H1 (cell line): ENCODE measurements around the gene ZNF225. TPM values are rescaled to one million over a fixed set of nuclear protein-coding genes. Genes with fewer than 3 reads are reported as not detected.

Source experiments
- CTCF ChIA-PET: fragments of 300-600 bp; sonication (Branson Sonifier 250); formaldehyde crosslinking; loops from one replicate; lab custom pipeline; 2021; ENCODE audit not compliant: partially characterized antibody; lab: Charles Lee
- POLR2A ChIA-PET: fragments of 300-600 bp; sonication (Branson Sonifier 250); formaldehyde crosslinking; loops from one replicate; lab custom pipeline; 2021; ENCODE audit warnings: inconsistent platforms; ENCODE audit not compliant: partially characterized antibody; lab: Charles Lee
- DNase-seq, 2 experiments: peaks; one replicate each; pipeline versions ENCODE4 v3.0.0 to v3.0.0-alpha.2; 2010 to 2022; ENCODE audit warnings: low spot score in 2 of 2, low read depth in 1 of 2, mixed read lengths in 1 of 2
- FAIRE-seq: peaks from 2 replicates; lab custom pipeline; 2011; peaks lifted over from hg19 to GRCh38; lab: Jason Lieb, UNC
- H2AFZ ChIP-seq: 2 replicates; pipeline ENCODE4 v1.8.1; 2012; ENCODE audit warnings: low read length, inconsistent platforms
- H2AK5ac ChIP-seq: 2 replicates; pipeline ENCODE4 v1.6.1; 2013; ENCODE audit warnings: low read depth, low read length
- H2BK120ac ChIP-seq: replicated peaks from 2 replicates; pipeline ENCODE3; 2013; ENCODE audit warnings: low read depth, low read length, inconsistent platforms
- H2BK12ac ChIP-seq: 2 replicates; pipeline ENCODE4 v1.6.1; 2013; ENCODE audit warnings: low read depth, low read length
- H2BK15ac ChIP-seq: 2 replicates; pipeline ENCODE4 v1.6.1; 2013; ENCODE audit warnings: low read length
- H2BK20ac ChIP-seq: 2 replicates; pipeline ENCODE4 v1.6.1; 2013; ENCODE audit warnings: low read length
- H2BK5ac ChIP-seq: 2 replicates; pipeline ENCODE4 v1.6.1; 2013; ENCODE audit warnings: low read depth, low read length
- H3K14ac ChIP-seq: 2 replicates; pipeline ENCODE4 v1.6.1; 2013; ENCODE audit warnings: inconsistent platforms; ENCODE audit not compliant: insufficient read length
- H3K18ac ChIP-seq: 2 replicates; pipeline ENCODE4 v1.6.1; 2013; ENCODE audit warnings: low read length; ENCODE audit errors: extremely low read depth
- H3K23ac ChIP-seq: 2 replicates; pipeline ENCODE4 v1.6.1; 2013; ENCODE audit warnings: inconsistent platforms; ENCODE audit not compliant: insufficient read length
- H3K23me2 ChIP-seq: 2 replicates; pipeline ENCODE4 v1.6.1; 2013; ENCODE audit warnings: low read depth, low read length
- H3K27ac ChIP-seq: 2 replicates; pipeline ENCODE4 v1.6.1; 2011; ENCODE audit warnings: low read depth, low read length, inconsistent platforms
- H3K27me3 ChIP-seq, 4 experiments: replicated peaks in 1 of 4; 1 replicate in 1 of 4; 2 replicates in 3 of 4; pipeline versions ENCODE4 v1.6.1 to v1.8.1; 2011 to 2013; ENCODE audit warnings: low read length in 3 of 4, mild to moderate bottlenecking in 3 of 4, inconsistent platforms in 2 of 4, mixed read lengths in 2 of 4, moderate library complexity in 1 of 4; ENCODE audit not compliant: control insufficient read depth in 3 of 4, insufficient read depth in 3 of 4; ENCODE audit errors: extremely low read depth in 1 of 4
- H3K36me3 ChIP-seq, 4 experiments: 2 replicates each; pipeline versions ENCODE4 v1.6.1 to v1.8.1; 2011 to 2013; ENCODE audit warnings: mild to moderate bottlenecking in 4 of 4, low read length in 3 of 4, moderate library complexity in 2 of 4, control low read depth in 1 of 4, inconsistent platforms in 1 of 4; ENCODE audit not compliant: insufficient read depth in 4 of 4, control insufficient read depth in 2 of 4
- H3K4ac ChIP-seq: replicated peaks from 2 replicates; pipeline ENCODE3; 2013; ENCODE audit warnings: low read length, low read depth, mixed read lengths, inconsistent platforms; ENCODE audit not compliant: insufficient read length
- H3K4me1 ChIP-seq, 4 experiments: replicated peaks in 1 of 4; 1 replicate in 1 of 4; 2 replicates in 3 of 4; pipeline versions ENCODE4 v1.6.1 to v1.8.1; 2011 to 2013; ENCODE audit warnings: low read length in 3 of 4, inconsistent platforms in 2 of 4, mixed read lengths in 1 of 4; ENCODE audit not compliant: insufficient read depth in 4 of 4, control insufficient read depth in 3 of 4
- H3K4me2 ChIP-seq, 2 experiments: 2 replicates each; pipeline versions ENCODE4 v1.6.1 to v1.8.1; 2011 to 2013; ENCODE audit warnings: low read depth in 2 of 2, low read length in 2 of 2, control low read depth in 1 of 2, inconsistent platforms in 1 of 2, mild to moderate bottlenecking in 1 of 2; ENCODE audit not compliant: insufficient read depth in 1 of 2
- H3K4me3 ChIP-seq, 4 experiments: fragments of 200-600, 300-600 bp in 1 of 4; sonication (generic), shearing (Covaris generic), sonication (Bioruptor Twin) in 1 of 4; 2 replicates each; pipeline versions ENCODE4 v1.5.1 to v1.8.1; 2011 to 2016; ENCODE audit warnings: low read length in 4 of 4, low read depth in 3 of 4, control low read depth in 2 of 4, inconsistent platforms in 2 of 4, mild to moderate bottlenecking in 2 of 4, mixed read lengths in 1 of 4, moderate library complexity in 1 of 4; ENCODE audit not compliant: insufficient read depth in 2 of 4; ENCODE audit errors: extremely low read depth in 1 of 4
- H3K56ac ChIP-seq: replicated peaks from 2 replicates; pipeline ENCODE3; 2013; ENCODE audit warnings: low read depth, mild to moderate bottlenecking, mixed read lengths, low read length, inconsistent platforms; ENCODE audit not compliant: insufficient read length
- H3K79me1 ChIP-seq: 2 replicates; pipeline ENCODE4 v1.6.1; 2013; ENCODE audit warnings: low read depth, low read length, control low read depth
- H3K79me2 ChIP-seq, 2 experiments: 2 replicates each; pipeline versions ENCODE4 v1.6.1 to v1.8.1; 2012 to 2013; ENCODE audit warnings: low read length in 2 of 2, mild to moderate bottlenecking in 2 of 2, inconsistent platforms in 1 of 2; ENCODE audit not compliant: insufficient read depth in 2 of 2, control insufficient read depth in 1 of 2
- H3K9ac ChIP-seq, 4 experiments: replicated peaks in 1 of 4; 1 replicate in 1 of 4; 2 replicates in 3 of 4; pipeline versions ENCODE4 v1.6.1 to v1.8.1; 2011 to 2013; ENCODE audit warnings: low read depth in 3 of 4, low read length in 3 of 4, control low read depth in 2 of 4, mild to moderate bottlenecking in 2 of 4, moderate library complexity in 2 of 4, inconsistent platforms in 1 of 4; ENCODE audit errors: extremely low read depth in 1 of 4
- H3K9me3 ChIP-seq, 2 experiments: 2 replicates each; pipeline versions ENCODE4 v1.6.1 to v1.8.1; 2012 to 2013; ENCODE audit warnings: mild to moderate bottlenecking in 2 of 2, moderate library complexity in 2 of 2, control low read depth in 1 of 2, inconsistent platforms in 1 of 2, low read depth in 1 of 2, low read length in 1 of 2, mixed read lengths in 1 of 2; ENCODE audit not compliant: insufficient read depth in 2 of 2
- H4K20me1 ChIP-seq, 2 experiments: replicated peaks in 1 of 2; 2 replicates each; pipeline versions ENCODE3 to v1.8.1; 2011 to 2013; ENCODE audit warnings: inconsistent platforms in 2 of 2, low read length in 2 of 2, mild to moderate bottlenecking in 1 of 2; ENCODE audit not compliant: insufficient read depth in 2 of 2, control insufficient read depth in 1 of 2
- H4K5ac ChIP-seq: 2 replicates; pipeline ENCODE4 v1.6.1; 2013; ENCODE audit warnings: low read length, low read depth, mixed read lengths, inconsistent platforms; ENCODE audit not compliant: insufficient read length
- H4K8ac ChIP-seq: 2 replicates; pipeline ENCODE4 v1.8.0; 2013; ENCODE audit warnings: mild to moderate bottlenecking, moderate library complexity, low read length, inconsistent platforms; ENCODE audit not compliant: insufficient read depth; ENCODE audit errors: extremely low read depth
- H4K91ac ChIP-seq: replicated peaks from 2 replicates; pipeline ENCODE3; 2013; ENCODE audit warnings: low read length, mixed read lengths, inconsistent platforms; ENCODE audit not compliant: insufficient read length
- CBX8 ChIP-seq: fragments of 300-800, 300-1000 bp; sonication (generic); IDR thresholded peaks from 2 replicates; pipeline ENCODE4 v1.7.1; 2016; ENCODE audit warnings: low read depth, low read length, borderline replicate concordance
- HDAC6 ChIP-seq: IDR thresholded peaks from one replicate; pipeline ENCODE4 v1.7.1; 2012; ENCODE audit warnings: low read depth, mild to moderate bottlenecking, inconsistent platforms, low read length, moderate library complexity
- TAF7 ChIP-seq: optimal IDR thresholded peaks from 2 replicates; pipeline ENCODE3; 2011; ENCODE audit warnings: low read depth, mild to moderate bottlenecking, inconsistent platforms, low read length, moderate library complexity, borderline replicate concordance
- ZNF274 ChIP-seq: IDR thresholded peaks from 2 replicates; pipeline ENCODE4 v1.7.0; 2012; ENCODE audit warnings: low read length, borderline replicate concordance; ENCODE audit errors: extremely low read depth
- polyA plus RNA-seq, 7 experiments: library from polyadenylated mRNA; depleted of rRNA in 3 of 7; stranded (reverse) in 5 of 7; unstranded in 2 of 7; fragments of >200 nt in 5 of 7; fragments of 200-250 nt in 2 of 7; gene quantifications; 1 replicate in 5 of 7; 2 replicates in 1 of 7; 4 replicates in 1 of 7; pipeline versions ENCODE4 v1.2.1 to v1.2.3, GENCODE V29; 2011 to 2013; ENCODE audit warnings: missing spikeins in 2 of 7, mixed read lengths in 2 of 7
- total RNA-seq: library from RNA; stranded (reverse); fragmentation: NEBNext Ultra II Directional; extraction: Animal tissue kit (Norgen Biotek cat#: 25700); gene quantifications from 2 replicates; pipeline ENCODE4 v1.2.1, GENCODE V29; 2021

The ZNF225 gene
- total and polyA plus RNA-seq, 2 of the 8 experiments (the other 6 are each of a cell fraction or from before 2014, with no cell fraction given): 0.98 to 5.0 TPM

- Histone ChIP-seq H3K79me2 (no peaks in the 10 kb centered on the region), H4K8ac (no peak overlapping the region), H3K14ac (no peak overlapping the region), H3K23ac (no peak overlapping the region), H2BK5ac (no peak overlapping the region), H3K4ac (no peak overlapping the region), H3K27ac (no peak overlapping the region), H3K4me2 (no peak overlapping the region), H2BK15ac (no peak overlapping the region), H2BK120ac (no peak overlapping the region), H4K20me1 (no peaks in the 10 kb centered on the region), H3K9me3 (peaks cover 19 to 25% of the 10 kb centered on the region in 2 experiments), H3K36me3 (peaks cover 12 to 21% (median 15%) of the 10 kb centered on the region in 4 experiments; a peak in 7 of 8 replicates), H3K23me2 (no peaks in the 10 kb centered on the region), H3K9ac (no peak overlapping the region), H2BK12ac (no peak overlapping the region), H2AK5ac (no peak overlapping the region), H3K27me3 (no peaks in the 10 kb centered on the region), H3K4me1 (no peaks in the 10 kb centered on the region), H2BK20ac (no peak overlapping the region), H3K4me3 (no peak overlapping the region), H4K5ac (no peak overlapping the region), H3K56ac (no peak overlapping the region), H2AFZ (no peak overlapping the region), H3K18ac (no peak overlapping the region), H4K91ac (no peak overlapping the region), H3K79me1 (no peaks in the 10 kb centered on the region)
- TF ChIP-seq TAF7: no peak
- no peak for TF ChIP-seq CBX8
- no peak for TF ChIP-seq ZNF274
- no peak for TF ChIP-seq HDAC6
- DNase-seq (no peak), FAIRE-seq (no peak)
- ChIA-PET POLR2A (interaction anchor here (1.7 kb wide), 1 partner anchor 16 kb away, joined by 6 read pairs; the partner anchor contains the start of gene ZNF226), CTCF (no interaction called here)
Measured at GRCh38 chr19:44180968-44181367, 67.8 kb downstream of the ZNF225 start.
